ENCODE data around the gene PXDC1. TPM values are rescaled to one million over a fixed set of nuclear protein-coding genes. Genes with fewer than 3 reads are reported as not detected.

Gene PXDC1
- total RNA-seq, 1 donor from 2014 or later: 37.6 TPM

GRCh38 chr6:3733321-3733925, 18.1 kb downstream of the PXDC1 start:
- no peak overlapping the region for H3K4me3 ChIP-seq (ENCODE audit: low read depth, low read length)
- no peak for DNase-seq (ENCODE audit: low read depth)
- TF ChIP-seq CTCF (conservative IDR thresholded peaks at IDR 0.05; ENCODE audit: low read depth, low read length): no peak

- DNase-seq (ENCODE audit: low read depth): no peak
- H3K4me3 ChIP-seq (ENCODE audit: low read depth, low read length): no peak overlapping the region
- peak; percentile 91 for TF ChIP-seq CTCF (conservative IDR thresholded peaks at IDR 0.05; ENCODE audit: low read depth, low read length)
Observed at GRCh38 chr6:3732345-3733141, 19.0 kb downstream of the PXDC1 start.

GRCh38 chr6:3731700-3732099, 19.8 kb downstream of the PXDC1 start:
- no peak for TF ChIP-seq CTCF (conservative IDR thresholded peaks at IDR 0.05; ENCODE audit: low read depth, low read length)
- DNase-seq (ENCODE audit: low read depth): no peak
- H3K4me3 ChIP-seq (ENCODE audit: low read depth, low read length): no peak overlapping the region

- no peak overlapping the region for H3K4me3 ChIP-seq (ENCODE audit: low read depth, low read length)
- no peak for TF ChIP-seq CTCF (conservative IDR thresholded peaks at IDR 0.05; ENCODE audit: low read depth, low read length)
- no peak for DNase-seq (ENCODE audit: low read depth)
Observed at GRCh38 chr6:3729603-3730344, 21.7 kb downstream of the PXDC1 start.

- TF ChIP-seq CTCF (conservative IDR thresholded peaks at IDR 0.05; ENCODE audit: low read depth, low read length): no peak
- DNase-seq (ENCODE audit: low read depth): no peak
- no peak overlapping the region for H3K4me3 ChIP-seq (ENCODE audit: low read depth, low read length)
Observed at GRCh38 chr6:3727593-3728108, 23.9 kb downstream of the PXDC1 start.

GRCh38 chr6:3727036-3727435, 24.5 kb downstream of the PXDC1 start:
- no peak overlapping the region for H3K4me3 ChIP-seq (ENCODE audit: low read depth, low read length)
- no peak for DNase-seq (ENCODE audit: low read depth)
- TF ChIP-seq CTCF (conservative IDR thresholded peaks at IDR 0.05; ENCODE audit: low read depth, low read length): no peak
